ENCODE measurements around the gene DDX41. TPM values are rescaled to one million over a fixed set of nuclear protein-coding genes. Genes with fewer than 3 reads are reported as not detected.

Gene DDX41
- total RNA-seq, 3 donors from 2014 or later (not counting 1 experiment from before 2014, with no cell fraction given): 66.6 to 106 (median 78.3) TPM

DNA sequence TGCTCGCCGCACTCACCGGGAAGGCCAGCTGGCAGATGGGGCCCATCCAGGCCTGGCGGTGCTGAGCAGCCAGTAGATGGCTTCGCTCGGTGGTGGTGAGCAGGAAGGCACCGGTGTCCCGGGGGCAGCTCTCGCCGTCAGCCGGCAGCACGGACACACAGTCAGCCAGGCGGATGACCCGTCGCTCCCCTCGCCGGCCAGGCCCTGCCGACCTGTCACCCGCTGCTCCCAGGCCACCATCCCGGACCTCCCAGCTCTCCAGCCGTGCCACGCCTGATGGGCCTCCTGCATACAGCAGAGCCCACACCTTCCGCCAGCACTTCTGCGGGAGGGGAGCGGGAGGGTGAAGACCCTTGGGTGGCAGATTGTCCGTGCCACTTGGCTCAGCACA is 8.5 kb downstream of the DDX41 start:
- intact Hi-C loops (cut with micrococcal nuclease): no loop called here
- DNase-seq: no peak
- H3K4me3 Mint-ChIP-seq: no peak overlapping the region
- Histone ChIP-seq H3K27ac (ENCODE audit: low read length) (peak overlapping the region; percentile 15), H3K4me3 (ENCODE audit: low read length) (peak overlapping the region; percentile 37), H3K4me1 (ENCODE audit: control insufficient read depth, insufficient read depth, low read length) (peaks cover 42% of the 10 kb centered on the region), H3K27me3 (ENCODE audit: control insufficient read depth, insufficient read depth, low read length) (no peaks in the 10 kb centered on the region), H3K9me3 (ENCODE audit: control insufficient read depth, insufficient read depth, low read length) (no peaks in the 10 kb centered on the region), H3K36me3 (ENCODE audit: control insufficient read depth, insufficient read depth, low read length) (peaks cover 21% of the 10 kb centered on the region)
- peaks cover 0 to 6% of the 10 kb centered on the region in 2 donors for H3K27me3 Mint-ChIP-seq (ENCODE audit: low read depth in 2 of 2)
- no peak for ATAC-seq
- H3K27ac Mint-ChIP-seq: peak overlapping the region in 1 of 2 donors; percentile 47
- TF ChIP-seq CTCF (IDR thresholded peaks at IDR 0.05): no peak
- no peaks in the 10 kb centered on the region for H3K36me3 Mint-ChIP-seq
- WGBS (ENCODE audit: insufficient coverage): 53% methylated on average over 26 of the region's 26 CpGs
- no peaks in the 10 kb centered on the region for H3K9me3 Mint-ChIP-seq
- H3K4me1 Mint-ChIP-seq: peaks cover 6 to 19% of the 10 kb centered on the region in 2 donors

DNA sequence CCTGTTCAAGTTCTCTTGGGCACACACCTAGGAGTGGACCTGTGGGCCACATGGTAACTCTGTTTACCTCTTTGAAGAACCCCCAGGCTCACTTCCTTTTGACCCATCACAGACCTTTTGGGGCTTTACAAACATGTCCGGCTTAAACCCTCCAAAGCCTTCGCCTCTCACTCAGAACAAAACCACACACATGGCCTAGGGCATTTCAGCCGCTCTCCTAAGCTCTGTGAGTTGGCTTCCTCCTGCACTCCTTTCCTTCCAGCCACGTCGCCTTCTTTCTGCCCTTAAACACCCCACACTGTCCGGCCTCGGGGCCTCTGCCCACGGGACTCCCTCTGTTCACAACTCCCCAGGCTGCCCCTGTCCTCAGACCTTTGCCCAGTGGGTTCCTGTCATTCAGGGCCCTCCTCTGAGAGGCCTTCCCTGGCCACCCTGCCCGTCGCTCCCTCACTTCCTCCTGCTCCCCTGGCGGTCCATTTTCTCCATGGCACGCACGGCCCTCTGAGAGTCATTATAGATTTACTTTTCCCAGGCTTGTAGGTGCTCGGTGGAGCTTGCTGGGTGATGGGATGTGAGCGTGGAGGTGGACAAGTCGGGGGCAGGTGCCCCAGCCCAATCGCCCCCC is 9.1 kb downstream of the DDX41 start:
- Histone ChIP-seq H3K4me1 (ENCODE audit: control insufficient read depth, insufficient read depth, low read length) (peaks cover 43% of the 10 kb centered on the region), H3K9me3 (ENCODE audit: control insufficient read depth, insufficient read depth, low read length) (no peaks in the 10 kb centered on the region), H3K27ac (ENCODE audit: low read length) (no peak overlapping the region), H3K36me3 (ENCODE audit: control insufficient read depth, insufficient read depth, low read length) (peaks cover 17% of the 10 kb centered on the region), H3K4me3 (ENCODE audit: low read length) (peak overlapping the region; percentile 37), H3K27me3 (ENCODE audit: control insufficient read depth, insufficient read depth, low read length) (no peaks in the 10 kb centered on the region)
- DNase-seq (no peak), ATAC-seq (no peak)
- no peaks in the 10 kb centered on the region for H3K36me3 Mint-ChIP-seq
- H3K4me3 Mint-ChIP-seq: no peak overlapping the region
- WGBS (ENCODE audit: insufficient coverage): 48% methylated on average over 15 of the region's 17 CpGs
- H3K9me3 Mint-ChIP-seq: no peaks in the 10 kb centered on the region
- TF ChIP-seq CTCF (IDR thresholded peaks at IDR 0.05): no peak
- H3K4me1 Mint-ChIP-seq: peaks cover 6 to 19% of the 10 kb centered on the region in 2 donors
- H3K27ac Mint-ChIP-seq: peak overlapping the region in 1 of 2 donors; percentile 47
- peaks cover 0 to 7% of the 10 kb centered on the region in 2 donors for H3K27me3 Mint-ChIP-seq (ENCODE audit: low read depth in 2 of 2)
- intact Hi-C loops (cut with micrococcal nuclease): no loop called here

DNA sequence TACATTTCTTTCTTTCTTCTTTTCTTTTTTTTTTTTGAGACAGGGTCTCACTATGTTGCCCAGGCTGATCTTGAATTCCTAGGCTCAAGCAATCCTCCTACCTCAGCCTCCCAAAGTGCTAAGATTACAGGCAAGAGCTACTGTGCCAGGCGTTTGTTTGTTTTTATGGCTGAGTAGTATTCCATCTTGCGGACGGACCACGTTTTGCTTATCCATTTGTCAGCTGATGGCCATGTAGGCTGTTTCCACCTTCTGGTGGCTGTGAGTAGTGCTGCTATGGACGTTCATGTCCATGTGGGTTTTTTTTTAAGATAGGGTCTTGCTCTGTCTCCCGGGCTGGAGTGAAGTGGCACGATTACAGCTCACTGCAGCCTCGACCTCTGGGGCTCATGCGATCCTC is 9.6 kb downstream of the DDX41 start:
- Histone ChIP-seq H3K27ac (ENCODE audit: low read length) (no peak overlapping the region), H3K27me3 (ENCODE audit: control insufficient read depth, insufficient read depth, low read length) (no peaks in the 10 kb centered on the region), H3K9me3 (ENCODE audit: control insufficient read depth, insufficient read depth, low read length) (no peaks in the 10 kb centered on the region), H3K4me1 (ENCODE audit: control insufficient read depth, insufficient read depth, low read length) (peaks cover 49% of the 10 kb centered on the region), H3K36me3 (ENCODE audit: control insufficient read depth, insufficient read depth, low read length) (peaks cover 12% of the 10 kb centered on the region), H3K4me3 (ENCODE audit: low read length) (no peak overlapping the region)
- ATAC-seq (no peak), DNase-seq (no peak)
- WGBS (ENCODE audit: insufficient coverage): 82% methylated on average over 9 of the region's 9 CpGs
- H3K27ac Mint-ChIP-seq: no peak overlapping the region
- intact Hi-C loops (cut with micrococcal nuclease): no loop called here
- no peaks in the 10 kb centered on the region for H3K9me3 Mint-ChIP-seq
- H3K27me3 Mint-ChIP-seq (ENCODE audit: low read depth in 2 of 2): peaks cover 0 to 8% of the 10 kb centered on the region in 2 donors
- H3K36me3 Mint-ChIP-seq: no peaks in the 10 kb centered on the region
- H3K4me3 Mint-ChIP-seq: no peak overlapping the region
- TF ChIP-seq CTCF (IDR thresholded peaks at IDR 0.05): no peak
- H3K4me1 Mint-ChIP-seq: peaks cover 6 to 19% of the 10 kb centered on the region in 2 donors

GRCh38 chr5:177505075-177505474 is 11.7 kb downstream of the DDX41 start:
- intact Hi-C loops (cut with micrococcal nuclease): no loop called here
- TF ChIP-seq CTCF (IDR thresholded peaks at IDR 0.05): no peak
- Histone ChIP-seq H3K27me3 (ENCODE audit: control insufficient read depth, insufficient read depth, low read length) (no peaks in the 10 kb centered on the region), H3K27ac (ENCODE audit: low read length) (no peak overlapping the region), H3K4me1 (ENCODE audit: control insufficient read depth, insufficient read depth, low read length) (peaks cover 45% of the 10 kb centered on the region), H3K4me3 (ENCODE audit: low read length) (no peak overlapping the region), H3K9me3 (ENCODE audit: control insufficient read depth, insufficient read depth, low read length) (no peaks in the 10 kb centered on the region), H3K36me3 (ENCODE audit: control insufficient read depth, insufficient read depth, low read length) (no peaks in the 10 kb centered on the region)
- peaks cover 0 to 8% of the 10 kb centered on the region in 2 donors for H3K27me3 Mint-ChIP-seq (ENCODE audit: low read depth in 2 of 2)
- no peak overlapping the region for H3K27ac Mint-ChIP-seq
- ATAC-seq (no peak), DNase-seq (no peak)
- peaks cover 8 to 21% of the 10 kb centered on the region in 2 donors for H3K4me1 Mint-ChIP-seq
- WGBS (ENCODE audit: insufficient coverage): 96% methylated on average over 4 of the region's 4 CpGs
- H3K36me3 Mint-ChIP-seq: no peaks in the 10 kb centered on the region
- H3K4me3 Mint-ChIP-seq: no peak overlapping the region
- no peaks in the 10 kb centered on the region for H3K9me3 Mint-ChIP-seq
